ENCODE measurements around the gene LYRM9.
"Not testable (repeated sequence)": the region's sequence is repeated elsewhere in the genome, so short reads cannot be mapped to it uniquely, and the experiment has no call there.

DNA sequence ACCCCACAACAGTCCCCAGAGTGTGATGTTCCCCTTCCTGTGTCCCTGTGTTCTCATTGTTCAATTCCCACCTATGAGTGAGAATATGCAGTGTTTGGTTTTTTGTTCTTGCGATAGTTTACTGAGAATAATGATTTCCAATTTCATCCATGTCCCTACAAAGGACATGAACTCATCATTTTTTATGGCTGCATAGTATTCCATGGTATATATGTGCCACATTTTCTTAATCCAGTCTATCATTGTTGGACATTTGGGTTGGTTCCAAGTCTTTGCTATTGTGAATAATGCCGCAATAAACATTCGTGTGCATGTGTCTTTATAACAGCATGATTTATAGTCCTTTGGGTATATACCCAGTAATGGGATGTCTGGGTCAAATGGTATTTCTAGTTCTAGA is 19.1 kb upstream of the LYRM9 start:
- TF ChIP-seq, protein P1, sequence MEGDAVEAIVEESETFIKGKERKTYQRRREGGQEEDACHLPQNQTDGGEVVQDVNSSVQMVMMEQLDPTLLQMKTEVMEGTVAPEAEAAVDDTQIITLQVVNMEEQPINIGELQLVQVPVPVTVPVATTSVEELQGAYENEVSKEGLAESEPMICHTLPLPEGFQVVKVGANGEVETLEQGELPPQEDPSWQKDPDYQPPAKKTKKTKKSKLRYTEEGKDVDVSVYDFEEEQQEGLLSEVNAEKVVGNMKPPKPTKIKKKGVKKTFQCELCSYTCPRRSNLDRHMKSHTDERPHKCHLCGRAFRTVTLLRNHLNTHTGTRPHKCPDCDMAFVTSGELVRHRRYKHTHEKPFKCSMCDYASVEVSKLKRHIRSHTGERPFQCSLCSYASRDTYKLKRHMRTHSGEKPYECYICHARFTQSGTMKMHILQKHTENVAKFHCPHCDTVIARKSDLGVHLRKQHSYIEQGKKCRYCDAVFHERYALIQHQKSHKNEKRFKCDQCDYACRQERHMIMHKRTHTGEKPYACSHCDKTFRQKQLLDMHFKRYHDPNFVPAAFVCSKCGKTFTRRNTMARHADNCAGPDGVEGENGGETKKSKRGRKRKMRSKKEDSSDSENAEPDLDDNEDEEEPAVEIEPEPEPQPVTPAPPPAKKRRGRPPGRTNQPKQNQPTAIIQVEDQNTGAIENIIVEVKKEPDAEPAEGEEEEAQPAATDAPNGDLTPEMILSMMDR (IDR thresholded peaks at IDR 0.05) = not testable (repeated sequence)
- not testable (repeated sequence) for TF ChIP-seq POLR2A (IDR thresholded peaks at IDR 0.05)
